ENCODE measurements around the gene DDX54.

The DDX54 gene

DNA sequence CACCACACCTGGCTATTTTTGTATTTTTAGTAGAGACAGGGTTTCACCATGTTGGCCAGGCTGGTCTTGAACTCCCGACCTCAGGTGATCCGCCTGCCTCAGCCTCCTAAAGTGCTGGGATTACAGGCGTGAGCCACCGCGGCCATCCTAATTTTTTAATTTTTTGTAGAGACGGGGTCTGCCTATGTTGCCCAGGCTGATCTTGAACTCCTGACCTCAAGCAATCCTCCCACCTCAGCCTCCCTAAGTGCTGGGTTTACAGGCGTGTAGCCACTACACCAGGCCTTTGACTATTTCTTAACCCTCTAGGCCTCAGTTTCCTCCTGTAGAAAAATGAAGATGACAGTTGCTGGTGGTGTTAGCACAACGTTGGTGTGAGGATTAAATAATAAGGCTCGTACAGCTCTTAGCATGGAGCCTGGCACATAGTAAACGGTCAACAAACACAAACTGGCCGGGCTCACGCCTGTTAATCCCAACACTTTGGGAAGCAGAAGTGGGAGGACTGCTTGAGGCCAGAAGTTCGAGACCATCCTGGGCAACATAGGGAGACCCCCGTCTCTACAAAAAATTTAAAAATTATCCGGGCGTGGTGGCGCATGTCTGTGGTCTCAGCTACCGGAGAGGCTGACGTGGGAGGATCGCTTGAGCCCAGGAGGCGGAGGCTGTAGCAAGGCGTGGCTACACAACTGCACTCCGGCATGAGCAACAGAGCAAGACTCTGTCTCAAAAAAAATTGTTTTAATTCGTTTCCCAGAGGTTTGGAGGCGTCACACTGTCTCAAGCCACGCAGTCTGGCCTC lies 979 bp downstream of the DDX54 start:
- ATAC-seq (ENCODE audit: insufficient read depth, low read depth) = peak; percentile 75
- peaks cover 96% of the 10 kb centered on the region for H3K79me2 ChIP-seq (ENCODE audit: insufficient read depth, low read length)

DNA sequence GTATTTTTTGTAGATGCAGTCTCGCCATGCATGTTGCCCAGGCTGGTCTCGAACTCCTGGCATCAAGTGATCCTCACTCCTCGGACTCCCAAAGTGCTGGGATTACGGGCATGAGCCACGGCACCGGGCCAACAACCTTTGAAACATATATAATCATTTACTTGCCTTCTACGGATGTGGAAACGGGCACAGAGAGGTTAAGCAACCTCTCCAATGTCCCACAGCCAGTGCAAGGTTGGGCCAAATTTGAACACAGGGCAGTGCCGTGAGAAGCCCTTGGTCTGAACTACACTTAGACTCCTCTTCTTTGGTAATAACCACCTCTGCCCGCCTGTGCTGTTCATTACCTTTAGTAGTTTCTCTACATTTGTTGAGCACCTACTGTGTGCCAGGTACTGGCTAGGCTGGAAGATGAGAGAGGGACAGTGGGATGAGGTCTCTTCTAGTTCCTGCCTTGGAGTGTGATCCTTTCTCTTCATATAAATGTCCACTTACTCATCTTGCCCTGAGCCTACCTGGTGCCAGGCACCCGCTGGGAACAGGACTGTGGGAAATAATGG lies 2.2 kb downstream of the DDX54 start:
- H3K9ac ChIP-seq (ENCODE audit: low read depth, low read length) = peak overlapping the region; percentile 94
- peaks cover 51% of the 10 kb centered on the region for H4K20me1 ChIP-seq (ENCODE audit: insufficient read depth, low read length)
- peak overlapping the region in 1 of 2 experiments; percentile 93; a peak in 2 of 4 replicates for H3K4me3 ChIP-seq (ENCODE audit: low read depth in 1 of 2, low read length in 2 of 2)
- DNase-seq (no peak), ATAC-seq (ENCODE audit: insufficient read depth, low read depth) (no peak)
- no peaks in the 10 kb centered on the region for H3K9me3 ChIP-seq (ENCODE audit: insufficient read depth, low read length, severe bottlenecking)
- H3K79me2 ChIP-seq (ENCODE audit: insufficient read depth, low read length) = peaks cover 89% of the 10 kb centered on the region
- TF ChIP-seq, protein P1, sequence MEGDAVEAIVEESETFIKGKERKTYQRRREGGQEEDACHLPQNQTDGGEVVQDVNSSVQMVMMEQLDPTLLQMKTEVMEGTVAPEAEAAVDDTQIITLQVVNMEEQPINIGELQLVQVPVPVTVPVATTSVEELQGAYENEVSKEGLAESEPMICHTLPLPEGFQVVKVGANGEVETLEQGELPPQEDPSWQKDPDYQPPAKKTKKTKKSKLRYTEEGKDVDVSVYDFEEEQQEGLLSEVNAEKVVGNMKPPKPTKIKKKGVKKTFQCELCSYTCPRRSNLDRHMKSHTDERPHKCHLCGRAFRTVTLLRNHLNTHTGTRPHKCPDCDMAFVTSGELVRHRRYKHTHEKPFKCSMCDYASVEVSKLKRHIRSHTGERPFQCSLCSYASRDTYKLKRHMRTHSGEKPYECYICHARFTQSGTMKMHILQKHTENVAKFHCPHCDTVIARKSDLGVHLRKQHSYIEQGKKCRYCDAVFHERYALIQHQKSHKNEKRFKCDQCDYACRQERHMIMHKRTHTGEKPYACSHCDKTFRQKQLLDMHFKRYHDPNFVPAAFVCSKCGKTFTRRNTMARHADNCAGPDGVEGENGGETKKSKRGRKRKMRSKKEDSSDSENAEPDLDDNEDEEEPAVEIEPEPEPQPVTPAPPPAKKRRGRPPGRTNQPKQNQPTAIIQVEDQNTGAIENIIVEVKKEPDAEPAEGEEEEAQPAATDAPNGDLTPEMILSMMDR (IDR thresholded peaks at IDR 0.05; ENCODE audit: borderline replicate concordance, extremely low read depth, low read length, poor library complexity, severe bottlenecking) = no peak
- TF ChIP-seq EZH2 (IDR thresholded peaks at IDR 0.05; ENCODE audit: borderline replicate concordance, low read depth, low read length, severe bottlenecking) = no peak
- H2AFZ ChIP-seq (ENCODE audit: low read depth, low read length) = no peak overlapping the region
- peaks cover 63% of the 10 kb centered on the region for H3K36me3 ChIP-seq (ENCODE audit: insufficient read depth, low read length)
- peak overlapping the region; percentile 46 for H3K27ac ChIP-seq (ENCODE audit: low read length)
- H3K4me2 ChIP-seq (ENCODE audit: insufficient read depth, low read length) = peak overlapping the region; percentile 97
- H3K27me3 ChIP-seq (ENCODE audit: insufficient read depth, low read length, poor library complexity) = no peaks in the 10 kb centered on the region
- peaks cover 40% of the 10 kb centered on the region for H3K4me1 ChIP-seq (ENCODE audit: insufficient read depth, low read length)

More for the DNA sequence above, 979 bp downstream of the DDX54 start:
- H4K20me1 ChIP-seq (ENCODE audit: insufficient read depth, low read length) = peaks cover 47% of the 10 kb centered on the region
- DNase-seq = no peak
- peaks cover 40% of the 10 kb centered on the region for H3K4me1 ChIP-seq (ENCODE audit: insufficient read depth, low read length)
- peaks cover 62% of the 10 kb centered on the region for H3K36me3 ChIP-seq (ENCODE audit: insufficient read depth, low read length)
- H3K27ac ChIP-seq (ENCODE audit: low read length) = peak overlapping the region; percentile 95
- no peak for TF ChIP-seq EZH2 (IDR thresholded peaks at IDR 0.05; ENCODE audit: borderline replicate concordance, low read depth, low read length, severe bottlenecking)
- H3K27me3 ChIP-seq (ENCODE audit: insufficient read depth, low read length, poor library complexity) = no peaks in the 10 kb centered on the region
- H3K4me3 ChIP-seq (ENCODE audit: low read depth in 1 of 2, low read length in 2 of 2) = peak overlapping the region; percentile 81 to 93
- peak overlapping the region; percentile 94 for H3K9ac ChIP-seq (ENCODE audit: low read depth, low read length)
- peak overlapping the region; percentile 97 for H3K4me2 ChIP-seq (ENCODE audit: insufficient read depth, low read length)
- H3K9me3 ChIP-seq (ENCODE audit: insufficient read depth, low read length, severe bottlenecking) = no peaks in the 10 kb centered on the region
- peak overlapping the region; percentile 97 for H2AFZ ChIP-seq (ENCODE audit: low read depth, low read length)

DNA sequence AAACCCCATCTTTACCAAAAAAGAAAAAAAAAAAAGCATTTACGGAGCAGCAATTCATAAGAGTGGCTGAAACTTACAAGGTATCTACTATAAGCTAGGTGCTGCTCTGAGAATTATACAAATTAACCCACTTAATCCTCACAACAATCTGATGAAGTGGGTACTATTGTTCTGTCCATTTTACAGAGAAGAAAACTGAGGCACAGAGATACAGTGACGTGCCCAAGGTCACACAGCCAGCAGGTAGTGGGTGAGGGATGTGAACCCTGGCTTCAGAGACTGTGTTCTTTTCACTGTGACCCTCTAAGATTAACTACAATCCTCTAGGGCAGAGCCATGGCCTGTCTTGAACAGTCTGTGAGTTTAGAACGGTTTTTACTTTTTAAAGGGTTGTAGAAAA lies 3.3 kb downstream of the DDX54 start:
- Histone ChIP-seq H3K27ac (ENCODE audit: low read length) (no peak overlapping the region), H3K4me3 (ENCODE audit: low read depth in 1 of 2, low read length in 2 of 2) (no peak overlapping the region), H3K4me2 (ENCODE audit: insufficient read depth, low read length) (peak overlapping the region; percentile 26; the same call in 1 of the 2 replicates), H3K79me2 (ENCODE audit: insufficient read depth, low read length) (peaks cover 79% of the 10 kb centered on the region), H4K20me1 (ENCODE audit: insufficient read depth, low read length) (peaks cover 51% of the 10 kb centered on the region), H3K9ac (ENCODE audit: low read depth, low read length) (no peak overlapping the region), H3K9me3 (ENCODE audit: insufficient read depth, low read length, severe bottlenecking) (no peaks in the 10 kb centered on the region), H3K36me3 (ENCODE audit: insufficient read depth, low read length) (peaks cover 68% of the 10 kb centered on the region), H3K27me3 (ENCODE audit: insufficient read depth, low read length, poor library complexity) (no peaks in the 10 kb centered on the region), H3K4me1 (ENCODE audit: insufficient read depth, low read length) (peaks cover 31% of the 10 kb centered on the region), H2AFZ (ENCODE audit: low read depth, low read length) (no peak overlapping the region)
- ATAC-seq (ENCODE audit: insufficient read depth, low read depth) = no peak
- no peak for TF ChIP-seq EZH2 (IDR thresholded peaks at IDR 0.05; ENCODE audit: borderline replicate concordance, low read depth, low read length, severe bottlenecking)
- TF ChIP-seq, protein P1 (IDR thresholded peaks at IDR 0.05; ENCODE audit: borderline replicate concordance, extremely low read depth, low read length, poor library complexity, severe bottlenecking) = no peak
- DNase-seq = no peak

DNA sequence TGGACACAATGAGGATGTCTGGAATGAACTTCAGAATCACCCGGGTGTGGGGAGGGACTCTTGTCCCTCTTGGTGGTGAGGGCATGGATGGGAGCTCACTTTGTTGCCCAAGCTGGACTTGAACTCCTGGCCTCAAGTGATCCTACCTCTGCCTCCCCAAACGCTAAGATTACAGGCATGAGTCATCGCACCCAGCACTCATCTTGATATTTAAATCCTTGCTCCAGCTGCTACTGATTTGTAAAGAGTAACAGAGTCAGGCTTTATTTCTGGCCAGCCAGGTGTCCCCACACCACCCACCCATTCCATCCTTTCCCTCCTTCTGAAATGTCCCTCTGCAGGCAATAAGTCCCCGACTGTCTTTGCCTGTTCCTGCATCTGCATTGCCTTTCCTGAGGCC lies 4.9 kb downstream of the DDX54 start:
- no peak overlapping the region for H3K4me3 ChIP-seq (ENCODE audit: low read depth in 1 of 2, low read length in 2 of 2)
- no peak for DNase-seq
- no peak overlapping the region for H3K9ac ChIP-seq (ENCODE audit: low read depth, low read length)
- H3K9me3 ChIP-seq (ENCODE audit: insufficient read depth, low read length, severe bottlenecking) = no peaks in the 10 kb centered on the region
- no peak for TF ChIP-seq EZH2 (IDR thresholded peaks at IDR 0.05; ENCODE audit: borderline replicate concordance, low read depth, low read length, severe bottlenecking)
- TF ChIP-seq, protein P1 (IDR thresholded peaks at IDR 0.05; ENCODE audit: borderline replicate concordance, extremely low read depth, low read length, poor library complexity, severe bottlenecking) = no peak
- peaks cover 63% of the 10 kb centered on the region for H3K79me2 ChIP-seq (ENCODE audit: insufficient read depth, low read length)
- H3K27ac ChIP-seq (ENCODE audit: low read length) = no peak overlapping the region
- no peak overlapping the region for H3K4me2 ChIP-seq (ENCODE audit: insufficient read depth, low read length)
- peaks cover 74% of the 10 kb centered on the region for H3K36me3 ChIP-seq (ENCODE audit: insufficient read depth, low read length)
- H2AFZ ChIP-seq (ENCODE audit: low read depth, low read length) = no peak overlapping the region
- H4K20me1 ChIP-seq (ENCODE audit: insufficient read depth, low read length) = peaks cover 46% of the 10 kb centered on the region
- H3K4me1 ChIP-seq (ENCODE audit: insufficient read depth, low read length) = peaks cover 18% of the 10 kb centered on the region
- H3K27me3 ChIP-seq (ENCODE audit: insufficient read depth, low read length, poor library complexity) = no peaks in the 10 kb centered on the region
- no peak for ATAC-seq (ENCODE audit: insufficient read depth, low read depth)

Data from DND-41 (cell line).